ENCODE results near the gene N4BP2L2.

DNA sequence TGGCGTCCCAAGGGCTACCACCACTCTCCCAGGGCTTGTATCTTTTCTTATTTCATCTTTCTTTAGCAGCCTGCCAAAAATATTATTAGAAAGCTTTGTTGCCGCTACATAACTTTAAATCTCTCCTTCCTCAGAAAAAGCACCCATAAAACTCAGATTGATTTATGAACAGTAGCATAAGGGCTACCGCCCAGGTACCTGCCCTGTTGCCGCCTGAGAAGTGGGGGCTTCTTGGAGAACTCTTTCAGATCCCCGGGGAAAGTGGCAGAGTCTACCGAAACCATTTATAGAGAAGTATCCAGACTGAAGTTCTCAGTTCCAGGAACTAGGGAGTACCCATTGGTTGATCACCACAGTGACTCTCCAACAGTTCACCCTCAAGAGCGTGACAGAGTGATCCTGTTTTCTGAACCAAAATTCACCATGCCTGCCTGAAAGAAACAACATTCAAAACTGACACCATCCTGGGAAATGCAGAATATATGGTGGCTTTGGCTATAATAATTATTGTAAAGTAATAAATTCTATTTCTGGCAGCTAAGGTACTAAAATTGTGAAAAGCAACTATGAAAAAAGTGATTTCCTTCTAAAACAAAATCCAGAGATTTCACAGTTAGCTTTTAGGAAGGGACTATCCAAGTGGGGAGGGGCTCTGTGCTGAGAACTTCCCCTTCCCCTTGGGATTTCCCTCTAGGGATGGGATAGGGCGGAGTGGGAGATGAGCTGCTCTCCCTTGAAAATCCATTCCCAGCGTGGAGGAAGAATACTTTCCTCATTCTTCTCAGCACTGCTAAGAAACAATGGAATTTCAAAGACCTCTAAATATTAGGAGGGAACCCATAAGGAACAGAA is 109.8 kb downstream of the N4BP2L2 start:
- TF ChIP-seq, protein P1, sequence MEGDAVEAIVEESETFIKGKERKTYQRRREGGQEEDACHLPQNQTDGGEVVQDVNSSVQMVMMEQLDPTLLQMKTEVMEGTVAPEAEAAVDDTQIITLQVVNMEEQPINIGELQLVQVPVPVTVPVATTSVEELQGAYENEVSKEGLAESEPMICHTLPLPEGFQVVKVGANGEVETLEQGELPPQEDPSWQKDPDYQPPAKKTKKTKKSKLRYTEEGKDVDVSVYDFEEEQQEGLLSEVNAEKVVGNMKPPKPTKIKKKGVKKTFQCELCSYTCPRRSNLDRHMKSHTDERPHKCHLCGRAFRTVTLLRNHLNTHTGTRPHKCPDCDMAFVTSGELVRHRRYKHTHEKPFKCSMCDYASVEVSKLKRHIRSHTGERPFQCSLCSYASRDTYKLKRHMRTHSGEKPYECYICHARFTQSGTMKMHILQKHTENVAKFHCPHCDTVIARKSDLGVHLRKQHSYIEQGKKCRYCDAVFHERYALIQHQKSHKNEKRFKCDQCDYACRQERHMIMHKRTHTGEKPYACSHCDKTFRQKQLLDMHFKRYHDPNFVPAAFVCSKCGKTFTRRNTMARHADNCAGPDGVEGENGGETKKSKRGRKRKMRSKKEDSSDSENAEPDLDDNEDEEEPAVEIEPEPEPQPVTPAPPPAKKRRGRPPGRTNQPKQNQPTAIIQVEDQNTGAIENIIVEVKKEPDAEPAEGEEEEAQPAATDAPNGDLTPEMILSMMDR (IDR thresholded peaks at IDR 0.05): no peak
- TF ChIP-seq POLR2A (IDR thresholded peaks at IDR 0.05): no peak
- no peak for TF ChIP-seq POLR2AphosphoS5 (IDR thresholded peaks at IDR 0.05)
- no peak for TF ChIP-seq EP300 (IDR thresholded peaks at IDR 0.05)
